Hepatocyte (in vitro differentiated cells): ENCODE results near the gene TOGARAM2. TPM values are rescaled to one million over a fixed set of nuclear protein-coding genes. Genes with fewer than 3 reads are reported as not detected.

ENCODE experiments used
- DNase-seq: peaks from one replicate; pipeline ENCODE4 v3.0.0-alpha.2; 2016; ENCODE audit warnings: low spot score
- H2AFZ ChIP-seq: fragments of 200-600 bp; sonication (generic); 2 replicates; pipeline ENCODE4 v1.6.0; 2016; ENCODE audit warnings: antibody characterized with exemption, mild to moderate bottlenecking
- H3K27ac ChIP-seq: fragments of 200-600 bp; sonication (generic); 2 replicates; pipeline ENCODE4 v1.5.1; 2016; ENCODE audit warnings: mild to moderate bottlenecking
- H3K27me3 ChIP-seq: fragments of 200-600 bp; sonication (generic); 2 replicates; pipeline ENCODE4 v1.6.1; 2016
- H3K36me3 ChIP-seq: fragments of 200-600 bp; sonication (generic); replicated peaks from 2 replicates; pipeline ENCODE4 v1.5.1; 2016; ENCODE audit warnings: low read depth; ENCODE audit not compliant: insufficient read depth
- H3K4me1 ChIP-seq: fragments of 200-600 bp; sonication (generic); 2 replicates; pipeline ENCODE4 v1.5.1; 2016; ENCODE audit warnings: mild to moderate bottlenecking, moderate library complexity; ENCODE audit not compliant: insufficient read depth
- H3K4me2 ChIP-seq: fragments of 200-600 bp; sonication (generic); 2 replicates; pipeline ENCODE4 v1.6.0; 2016
- H3K4me3 ChIP-seq: fragments of 200-600 bp; sonication (generic); 2 replicates; pipeline ENCODE4 v1.5.1; 2016; ENCODE audit warnings: mild to moderate bottlenecking
- H3K79me2 ChIP-seq: fragments of 200-600 bp; sonication (generic); 2 replicates; pipeline ENCODE4 v1.6.0; 2017; ENCODE audit warnings: mild to moderate bottlenecking
- H3K9me2 ChIP-seq: fragments of 200-600 bp; sonication (generic); replicated peaks from 2 replicates; pipeline ENCODE4 v1.6.0; 2017; ENCODE audit warnings: mild to moderate bottlenecking; ENCODE audit not compliant: insufficient read depth
- H3K9me3 ChIP-seq: fragments of 200-600 bp; sonication (generic); 2 replicates; pipeline ENCODE4 v1.5.1; 2016; ENCODE audit warnings: low read depth, mild to moderate bottlenecking
- H4K20me1 ChIP-seq: fragments of 200-600 bp; sonication (generic); 2 replicates; pipeline ENCODE4 v1.6.0; 2016; ENCODE audit warnings: mild to moderate bottlenecking; ENCODE audit not compliant: insufficient read depth, poor library complexity, severe bottlenecking
- CTCF ChIP-seq: fragments of 200-600 bp; sonication (generic); IDR thresholded peaks from 2 replicates; pipeline ENCODE4 v1.5.1; 2016; ENCODE audit warnings: antibody characterized with exemption, mild to moderate bottlenecking; ENCODE audit not compliant: poor library complexity
- EZH2 ChIP-seq: fragments of 200-600 bp; sonication (generic); IDR thresholded peaks from 2 replicates; pipeline ENCODE4 v1.6.1; 2016; ENCODE audit warnings: antibody characterized with exemption, mild to moderate bottlenecking, borderline replicate concordance
- EZH2phosphoT487 ChIP-seq: fragments of 200-600 bp; sonication (generic); IDR thresholded peaks from one replicate; pipeline ENCODE4 v1.6.1; 2018; ENCODE audit warnings: antibody characterized with exemption, mild to moderate bottlenecking, low read depth, moderate library complexity; ENCODE audit not compliant: unreplicated experiment, severe bottlenecking
- WGBS: methylation state at CpG from one replicate; pipeline ENCODE4 v1.1.6; 2016; ENCODE audit warnings: low lambda C conversion rate; ENCODE audit errors: missing lambda C conversion rate; 5-methylcytosine and 5-hydroxymethylcytosine counted together
- polyA plus RNA-seq: library from polyadenylated mRNA; unstranded; fragments of >200 nt; fragmentation: Nextera tagmentation; extraction: Ambion mirVana; gene quantifications from 2 replicates; pipeline ENCODE4 v1.2.1, GENCODE V29; 2016
- total RNA-seq: library from RNA; depleted of rRNA; stranded (reverse); fragments of >200 nt; gene quantifications from 2 replicates; pipeline ENCODE4 v1.2.3, GENCODE V29; 2014

TOGARAM2 gene
- total and polyA plus RNA-seq, 2 experiments from 2014 or later = 0.47 to 1.3 TPM

- Histone ChIP-seq H3K9me3 (no peaks in the 10 kb centered on the region), H3K4me3 (no peak overlapping the region), H4K20me1 (no peaks in the 10 kb centered on the region), H3K9me2 (no peaks in the 10 kb centered on the region), H3K27ac (no peak overlapping the region), H3K79me2 (no peaks in the 10 kb centered on the region), H3K4me2 (no peak overlapping the region), H3K27me3 (no peaks in the 10 kb centered on the region), H3K4me1 (no peaks in the 10 kb centered on the region), H3K36me3 (no peaks in the 10 kb centered on the region), H2AFZ (no peak overlapping the region)
- DNase-seq = no peak
- TF ChIP-seq CTCF (no peak), EZH2 (no peak), EZH2phosphoT487 (no peak)
- 86% methylated on average over 9 of the region's 9 CpGs for WGBS
Observed at GRCh38 chr2:29047083-29047845, 66.2 kb downstream of the TOGARAM2 start.

GRCh38 chr2:29050591-29050990, 69.5 kb downstream of the TOGARAM2 start:
- WGBS = 51% methylated on average over 8 of the region's 8 CpGs
- Histone ChIP-seq H3K9me2 (no peaks in the 10 kb centered on the region), H3K4me2 (no peak overlapping the region), H3K27ac (no peak overlapping the region), H3K4me3 (no peak overlapping the region), H3K27me3 (no peaks in the 10 kb centered on the region), H4K20me1 (no peaks in the 10 kb centered on the region), H3K4me1 (peaks cover 11% of the 10 kb centered on the region), H3K79me2 (no peaks in the 10 kb centered on the region), H3K9me3 (no peaks in the 10 kb centered on the region), H2AFZ (no peak overlapping the region), H3K36me3 (no peaks in the 10 kb centered on the region)
- no peak for DNase-seq
- TF ChIP-seq EZH2phosphoT487 (no peak), EZH2 (no peak), CTCF (no peak)

GRCh38 chr2:29051730-29052129, 70.6 kb downstream of the TOGARAM2 start:
- Histone ChIP-seq H3K9me3 (no peaks in the 10 kb centered on the region), H3K4me3 (no peak overlapping the region), H3K4me1 (peaks cover 11% of the 10 kb centered on the region), H4K20me1 (no peaks in the 10 kb centered on the region), H3K79me2 (no peaks in the 10 kb centered on the region), H2AFZ (no peak overlapping the region), H3K36me3 (no peaks in the 10 kb centered on the region), H3K9me2 (no peaks in the 10 kb centered on the region), H3K27me3 (no peaks in the 10 kb centered on the region), H3K27ac (no peak overlapping the region), H3K4me2 (no peak overlapping the region)
- TF ChIP-seq CTCF = no peak
- TF ChIP-seq EZH2phosphoT487 = no peak
- TF ChIP-seq EZH2 = no peak
- DNase-seq = no peak
- WGBS = 97% methylated on average over 12 of the region's 12 CpGs
